Measurements from ENCODE around the gene LRCOL1.
A peak's percentile ranks its signal among the peaks of the same experiment; 100 is the strongest.

The LRCOL1 gene

DNA sequence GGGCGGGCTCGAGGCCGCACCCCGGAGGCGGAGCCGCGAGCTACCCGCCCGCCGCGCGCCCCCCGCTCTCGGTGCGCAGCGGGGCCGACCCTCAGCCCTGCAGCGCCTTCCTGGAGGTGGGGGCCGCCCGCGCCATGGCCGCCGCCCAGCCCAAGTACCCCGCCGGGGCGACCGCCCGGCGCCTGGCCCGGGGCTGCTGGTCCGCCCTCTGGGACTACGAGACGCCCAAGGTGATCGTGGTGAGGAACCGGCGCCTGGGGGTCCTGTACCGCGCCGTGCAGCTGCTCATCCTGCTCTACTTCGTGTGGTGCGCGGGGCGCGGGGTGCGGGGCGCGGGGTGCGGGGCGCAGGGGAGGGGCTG is 8.3 kb upstream of the LRCOL1 start, which contains the start of gene P2RX2:
P2RX2 (plus strand) TSS at position 94 of the 361 bp plus-strand sequence; CDS start at position 135, 41 bp downstream.
- no peak for DNase-seq

DNA sequence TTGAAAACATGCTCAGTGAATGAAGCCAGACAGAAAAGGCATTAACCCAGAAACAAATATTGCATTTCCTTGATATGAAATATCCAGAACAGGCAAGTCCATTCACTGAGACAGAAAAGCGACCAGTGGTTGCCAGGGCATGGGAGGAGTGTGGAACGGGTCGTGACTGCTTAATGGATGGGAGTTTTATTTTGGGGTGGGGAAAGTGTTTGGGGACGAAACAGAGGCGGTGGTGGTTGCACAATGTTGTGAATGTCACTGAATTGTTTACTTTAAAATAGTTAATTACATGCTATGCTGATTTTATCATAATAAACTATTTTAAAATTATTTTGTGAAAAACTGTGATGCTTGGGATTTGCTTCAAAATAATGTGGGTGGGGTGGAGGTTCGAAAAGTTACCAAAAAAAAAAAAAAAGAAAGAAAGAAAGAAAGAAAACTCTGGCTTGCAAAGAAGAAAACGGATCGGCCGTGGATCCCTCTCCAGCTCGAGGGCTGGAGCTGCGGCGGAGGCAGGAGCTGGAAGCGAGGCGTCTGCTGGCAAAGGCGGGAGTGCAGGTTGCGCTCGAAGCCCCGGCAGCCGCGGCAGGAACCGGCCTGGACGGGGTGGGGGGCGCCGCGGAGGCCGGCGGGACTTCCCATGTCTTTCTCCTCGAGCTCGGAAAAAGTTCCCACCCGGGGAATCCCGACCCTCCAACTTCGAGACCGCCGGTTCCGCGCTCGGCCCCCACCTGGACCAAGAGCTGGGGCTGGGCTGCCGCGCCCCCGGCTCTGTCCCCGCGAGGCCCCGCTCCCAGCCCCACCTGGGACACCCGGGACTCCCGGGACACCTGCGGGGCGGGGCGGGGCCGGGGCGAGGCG is 7.7 kb upstream of the LRCOL1 start:
- DNase-seq: no peak

DNA sequence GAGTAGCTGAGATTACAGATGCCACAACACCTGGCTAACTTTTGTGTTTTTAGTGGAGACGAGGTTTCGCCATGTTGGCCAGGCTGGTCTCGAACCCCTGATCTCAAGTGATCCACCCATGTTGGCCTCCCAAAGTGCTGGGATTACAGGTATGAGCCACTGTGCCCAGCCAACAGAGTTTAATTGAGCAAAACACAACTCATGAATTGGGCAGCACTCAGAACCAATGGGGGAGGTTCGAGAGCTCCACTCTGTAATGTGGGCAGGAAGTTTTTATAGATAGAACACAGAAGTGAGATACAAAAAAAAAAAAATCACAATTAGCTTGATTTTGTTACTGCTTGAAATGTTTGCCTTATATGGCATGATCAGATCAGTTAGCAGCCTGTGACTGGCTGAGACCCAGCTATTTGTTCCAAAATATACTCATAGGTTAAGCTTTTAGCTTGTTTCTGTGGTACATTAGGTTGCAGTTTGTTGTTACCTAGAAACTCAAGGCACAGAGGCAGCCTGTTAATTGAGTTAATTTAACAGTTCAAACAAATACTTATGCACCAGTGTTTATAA is 6.8 kb upstream of the LRCOL1 start:
- DNase-seq: no peak

DNA sequence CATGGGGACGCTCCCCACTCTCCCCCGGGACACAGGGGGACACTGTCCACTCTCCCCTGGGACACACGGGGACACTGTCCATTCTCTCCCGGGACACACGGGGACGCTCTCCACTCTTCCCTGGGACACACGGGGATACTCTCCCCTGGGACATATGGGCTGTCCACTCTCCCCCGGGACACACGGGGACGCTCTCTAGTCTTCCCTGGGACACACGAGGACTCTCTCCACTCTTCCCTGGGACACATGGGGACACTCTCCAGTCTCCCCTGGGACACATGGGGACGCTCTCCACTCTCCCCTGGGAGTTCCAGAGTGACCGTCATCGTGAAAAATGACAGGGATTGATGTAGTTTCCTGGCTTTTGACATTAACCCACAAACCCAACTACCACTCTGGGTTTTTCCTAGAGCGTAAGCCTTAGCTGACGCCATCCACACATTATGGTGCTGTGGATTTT is 5.2 kb upstream of the LRCOL1 start:
- no peak for DNase-seq

DNA sequence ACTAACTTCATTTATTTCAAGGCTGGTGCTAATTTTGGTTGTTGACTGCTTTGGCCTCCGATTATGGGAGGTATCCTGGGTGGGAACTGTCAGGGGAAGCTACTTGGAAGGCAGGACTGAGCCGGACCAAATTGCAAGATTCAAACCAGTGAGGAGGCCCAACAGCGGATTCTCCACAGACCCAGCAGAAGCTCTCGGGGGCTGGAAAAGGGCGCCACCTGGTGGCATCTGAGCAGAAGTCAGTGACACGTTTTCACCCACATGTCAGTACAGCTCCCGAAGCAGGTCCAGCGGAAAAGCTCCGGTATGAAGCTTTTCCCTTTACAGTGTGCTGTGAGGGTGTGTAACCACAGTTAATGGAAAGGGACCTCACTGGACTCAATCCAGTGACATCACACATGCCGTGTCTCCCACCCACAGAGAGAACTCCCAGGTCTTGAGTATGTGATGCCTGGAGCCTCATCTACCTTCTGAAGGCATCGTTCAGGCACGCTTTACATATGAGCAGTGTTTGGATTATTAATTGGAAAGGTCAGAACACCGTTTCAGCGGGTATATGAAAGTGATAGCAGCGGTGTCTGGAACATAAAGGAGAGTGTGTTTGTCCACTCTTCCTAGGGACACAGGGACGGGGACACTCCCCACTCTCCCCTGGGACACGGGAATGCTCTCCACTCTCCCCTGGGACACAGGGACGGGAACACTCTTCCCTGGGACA is 4.6 kb upstream of the LRCOL1 start:
- DNase-seq: peak; percentile 19

DNA sequence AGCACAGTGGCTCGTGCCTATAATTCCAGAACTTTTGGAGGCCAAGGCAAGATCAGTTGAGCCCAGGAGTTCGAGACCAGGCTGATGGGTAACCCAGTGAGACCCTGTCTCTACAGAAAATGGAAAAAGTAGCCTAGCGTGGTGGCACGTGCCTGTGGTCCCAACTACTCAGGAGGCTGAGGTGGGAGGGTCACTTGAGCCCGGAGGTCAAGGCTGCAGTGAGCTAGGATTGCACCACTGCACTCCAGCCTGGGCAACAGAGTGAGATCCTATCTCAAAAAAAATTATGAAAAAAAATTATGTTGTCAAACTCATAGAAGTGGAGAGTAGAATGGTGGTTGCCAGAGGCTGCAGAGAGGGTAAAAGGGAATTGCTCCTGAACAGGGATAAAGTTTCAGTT is 3.6 kb upstream of the LRCOL1 start:
- DNase-seq: no peak

DNA sequence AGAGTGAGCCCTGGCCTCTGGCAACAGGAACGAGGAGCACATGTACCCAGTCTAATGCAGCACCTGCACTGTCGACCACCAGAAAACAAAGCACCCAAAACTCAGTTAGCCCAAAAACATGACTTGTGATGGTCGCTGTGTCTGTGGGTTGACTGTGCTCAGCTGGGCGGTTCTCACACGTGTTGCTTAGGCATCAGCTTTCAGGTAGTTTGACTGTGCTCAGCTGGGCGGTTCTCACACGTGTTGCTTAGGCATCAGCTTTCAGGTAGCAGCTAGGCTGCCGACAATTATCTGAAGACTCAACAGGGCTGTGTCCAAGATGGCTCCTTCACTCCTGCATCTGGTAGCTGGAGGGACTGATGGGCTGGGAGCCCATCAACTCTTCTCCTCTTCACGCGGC is 1.2 kb upstream of the LRCOL1 start:
- DNase-seq: no peak

DNA sequence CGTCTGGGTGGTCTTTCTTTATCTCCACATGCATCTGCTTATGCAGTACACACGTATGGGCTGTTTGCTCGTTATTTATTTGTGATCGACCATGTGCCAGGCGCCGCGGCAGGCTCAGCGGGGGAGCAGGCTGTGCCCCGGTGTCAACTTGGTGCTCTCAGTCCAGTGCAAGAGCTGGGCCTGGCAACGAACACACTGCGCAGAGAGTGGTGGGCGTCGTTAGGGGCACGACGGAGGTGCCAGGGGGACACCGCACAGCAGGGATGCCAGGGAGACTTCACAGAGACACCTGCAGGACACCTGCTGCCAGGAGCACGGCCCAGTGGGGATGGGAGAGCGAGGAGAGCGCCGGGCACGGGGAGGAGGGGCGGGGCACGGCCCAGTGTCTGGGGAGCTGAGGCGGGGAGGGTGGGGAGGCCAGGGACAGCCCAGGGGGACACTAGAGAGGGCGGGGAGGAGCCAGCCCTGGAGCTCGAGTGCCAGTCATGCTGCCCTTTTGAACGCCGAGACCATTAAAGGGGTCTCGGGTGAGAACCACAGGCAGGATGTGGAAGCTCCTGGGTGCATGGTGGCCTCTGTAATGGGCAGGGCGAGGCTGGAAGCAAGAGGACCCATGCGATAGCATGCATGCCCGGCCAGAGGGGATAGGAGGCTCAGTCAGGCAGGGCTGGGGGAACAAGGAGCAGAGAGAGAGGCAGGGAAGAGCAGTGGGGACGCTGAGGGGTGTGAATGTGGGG is 652 bp upstream of the LRCOL1 start:
- no peak for DNase-seq

DNA sequence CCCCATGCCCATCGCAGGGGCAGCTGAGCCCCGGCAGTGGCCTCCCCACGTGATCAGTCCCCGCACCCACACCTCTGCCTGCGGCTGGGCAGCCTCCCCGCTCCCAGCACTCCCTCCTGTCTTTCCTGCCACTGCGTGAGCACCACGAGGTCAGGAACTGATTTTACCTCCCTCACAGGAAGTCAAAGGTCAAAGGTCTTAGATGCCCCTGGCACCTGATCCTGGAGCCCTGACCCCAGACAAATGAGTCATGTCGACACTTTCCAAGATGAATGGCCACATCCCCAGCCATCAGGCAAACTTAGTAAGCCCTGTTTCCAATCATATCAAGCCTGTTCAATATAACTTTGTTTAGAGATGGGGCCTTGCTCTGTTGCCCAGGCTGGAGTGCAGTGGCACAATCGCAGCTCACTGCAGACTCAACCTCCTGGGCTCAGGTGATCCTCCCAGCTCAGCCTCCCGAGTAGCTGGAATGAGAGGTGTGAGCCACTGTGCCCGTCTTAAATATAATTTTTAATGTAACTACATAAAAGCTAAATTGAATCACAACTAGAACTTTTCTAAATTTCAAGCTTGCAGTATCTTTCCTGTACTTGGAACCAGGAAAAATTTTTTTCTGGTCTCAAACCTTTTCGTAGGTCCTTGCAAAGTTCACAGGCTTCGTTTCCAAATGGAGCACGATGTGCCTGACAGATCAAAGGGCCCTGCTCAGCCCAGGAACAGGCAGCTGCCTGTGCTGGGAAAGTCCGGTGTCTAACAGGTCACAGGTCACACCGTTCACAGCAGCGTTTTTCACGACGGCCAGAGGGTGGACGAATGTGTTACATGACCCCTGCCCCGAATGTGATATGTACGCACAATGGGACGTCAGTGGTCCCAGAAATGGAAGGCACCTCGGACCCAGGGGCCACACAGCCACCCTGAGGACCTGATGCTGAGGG is 1.9 kb downstream of the LRCOL1 start:
- DNase-seq: no peak

DNA sequence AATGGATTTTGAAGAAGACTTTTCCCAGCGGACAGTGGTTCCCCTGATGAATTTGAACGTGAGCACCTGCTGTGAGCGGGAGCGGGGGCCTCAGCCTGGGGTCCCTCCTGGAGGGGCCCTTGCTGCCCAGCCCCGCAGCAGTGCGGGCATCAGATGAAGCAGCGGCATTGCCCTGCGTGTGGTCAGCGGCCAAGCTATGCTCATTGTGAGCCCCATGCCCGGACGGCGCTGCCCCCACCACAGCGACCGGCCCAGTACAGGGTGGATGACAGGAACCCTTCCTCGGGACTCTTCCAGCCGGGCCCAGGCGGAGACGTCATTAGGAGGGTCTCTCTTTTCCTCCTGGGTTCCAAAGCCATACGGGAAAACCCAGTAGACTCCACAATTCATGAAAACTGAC is 3.5 kb downstream of the LRCOL1 start:
- DNase-seq: no peak

DNA sequence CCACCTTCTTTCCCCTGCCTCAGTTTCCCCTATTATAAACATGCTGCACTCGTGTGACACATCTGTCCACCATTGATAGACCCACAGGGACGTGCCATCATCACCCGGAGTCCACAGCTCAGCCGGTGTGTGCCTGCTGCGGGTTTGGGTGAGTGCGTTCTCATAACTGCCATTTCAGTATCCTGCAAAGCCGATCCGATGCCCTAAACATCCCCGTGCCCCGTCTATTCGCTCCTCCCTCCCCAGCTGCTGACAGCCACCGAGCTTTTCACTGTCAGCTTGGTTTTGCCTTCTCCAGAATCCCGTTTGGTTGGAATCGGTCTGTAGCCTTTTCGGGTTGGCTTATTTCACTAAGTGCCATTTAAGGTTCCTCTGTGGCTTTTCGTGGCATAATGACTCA is 3.9 kb downstream of the LRCOL1 start:
- DNase-seq: no peak

DNA sequence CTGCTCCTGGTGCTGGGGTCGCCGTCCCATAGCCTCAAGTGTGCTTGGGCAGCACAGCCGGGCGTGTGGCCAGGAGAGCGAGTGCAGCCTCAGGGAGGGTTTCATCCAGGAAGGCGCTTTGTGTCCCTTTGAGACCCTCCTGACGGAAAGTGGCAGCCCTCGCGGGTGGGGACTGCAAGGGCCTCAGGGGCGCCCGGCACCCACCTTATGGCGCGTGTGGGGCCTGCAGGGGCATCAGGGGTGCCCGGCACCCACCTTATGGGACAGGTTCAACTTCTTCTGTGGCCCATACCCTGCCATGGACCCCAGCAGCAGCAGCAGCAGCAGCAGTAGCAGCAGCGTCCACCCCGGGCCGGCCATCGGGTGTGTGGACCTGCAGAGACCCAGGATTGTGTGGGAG is 4.5 kb downstream of the LRCOL1 start:
- no peak for DNase-seq

DNA sequence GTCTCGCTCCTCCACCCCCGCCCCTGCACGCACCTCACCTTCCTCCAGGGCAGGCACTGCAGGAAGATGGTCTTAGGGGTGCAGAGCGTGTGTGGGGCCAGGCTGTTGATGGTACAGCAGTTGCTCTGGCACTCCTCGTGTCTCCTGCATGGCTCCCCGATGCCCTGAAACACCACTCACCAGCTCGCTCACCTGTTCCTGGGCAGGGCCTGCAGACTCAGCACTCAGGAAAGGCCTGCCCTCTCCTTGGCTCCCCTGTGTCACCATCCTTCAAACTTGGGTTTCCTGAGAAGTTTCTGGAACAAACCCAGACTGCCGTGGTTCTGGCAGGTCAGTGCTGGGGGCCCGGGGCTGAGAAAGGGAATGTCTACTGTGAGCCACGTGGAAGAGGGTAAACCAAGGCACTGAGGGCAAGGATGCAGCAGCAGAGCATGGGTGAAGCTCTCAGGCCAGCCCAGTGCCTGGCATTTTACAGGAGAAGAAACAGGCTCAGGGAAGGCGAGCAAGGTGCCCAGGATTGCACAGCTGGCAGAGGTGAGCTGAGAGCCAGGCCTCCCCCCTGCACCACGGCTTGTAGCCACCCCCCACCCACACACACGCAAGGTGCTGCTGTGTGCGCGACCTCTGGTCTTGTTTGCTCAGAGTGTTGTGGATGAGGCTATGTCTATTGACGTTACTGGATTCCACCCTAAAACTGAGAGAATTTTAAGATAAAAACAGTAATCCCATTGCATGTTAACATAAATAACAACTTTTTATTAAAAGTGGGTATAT is 5.5 kb downstream of the LRCOL1 start:
- DNase-seq: no peak

DNA sequence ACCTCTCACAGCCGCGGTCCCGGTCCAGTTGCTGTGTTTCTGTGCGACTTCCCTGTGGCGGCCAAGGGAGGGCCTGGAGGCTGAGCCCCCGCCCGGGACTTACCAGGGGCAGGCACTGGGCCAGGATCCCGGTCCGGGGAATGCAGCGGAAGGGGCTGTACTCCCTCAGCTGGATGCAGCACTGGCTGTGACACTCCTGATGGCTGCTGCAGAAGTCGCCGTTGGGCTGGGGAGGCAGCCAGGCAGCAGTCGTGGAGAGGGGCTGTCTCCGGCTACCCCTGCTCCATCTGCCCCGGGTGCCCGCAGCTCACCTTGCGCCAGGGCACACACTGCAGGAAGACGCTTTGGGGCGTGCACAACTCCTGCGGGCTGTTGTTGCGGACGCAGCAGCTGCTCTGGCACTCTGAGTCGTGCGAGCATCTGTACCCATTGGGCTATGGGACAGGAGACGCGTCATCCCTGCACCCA is 6.2 kb downstream of the LRCOL1 start:
- DNase-seq: no peak

DNA sequence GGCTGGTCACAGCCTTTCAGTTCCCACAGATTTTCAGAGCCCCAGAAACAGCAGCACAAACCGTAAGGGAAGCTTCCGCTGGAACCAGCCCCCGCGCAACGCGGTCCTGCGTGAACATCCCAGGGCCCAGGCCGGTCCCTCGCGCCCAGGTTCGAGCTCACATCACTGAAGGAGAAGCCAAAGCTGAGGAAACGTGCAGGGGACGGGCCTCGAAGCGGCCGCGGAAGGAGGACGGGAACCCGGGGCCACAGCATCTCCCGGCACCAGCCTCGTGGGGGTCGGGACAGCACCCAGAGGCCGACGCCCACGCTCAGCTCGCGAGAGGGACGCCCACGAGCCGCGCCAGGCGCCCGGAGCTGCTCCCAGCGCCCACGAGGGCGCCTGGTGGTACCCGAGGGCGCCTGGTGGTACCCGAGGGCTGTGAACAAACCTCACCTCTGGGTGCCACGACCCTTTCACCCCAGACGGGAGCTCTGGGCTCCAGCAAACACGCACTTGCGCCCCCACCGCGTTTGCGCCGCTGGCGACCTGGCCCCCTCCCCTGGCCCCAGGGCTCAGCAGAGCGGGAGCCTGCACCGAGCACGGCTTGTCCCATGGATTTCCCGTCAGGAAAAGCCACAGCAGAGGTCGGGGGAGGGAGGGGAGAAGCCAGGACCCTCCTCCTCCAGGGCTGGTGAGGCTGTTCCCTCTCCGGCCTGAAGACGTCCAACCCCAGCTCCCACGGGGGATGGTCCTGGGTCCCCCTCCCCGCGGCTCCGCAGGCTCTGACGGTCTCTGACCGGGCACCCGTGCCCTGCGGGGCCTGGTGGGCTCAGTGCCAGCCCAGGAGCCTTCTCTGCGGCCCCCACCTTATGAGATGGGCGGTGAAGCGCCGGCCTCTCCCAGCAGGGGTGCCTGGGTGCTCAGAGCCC is 6.9 kb downstream of the LRCOL1 start:
- DNase-seq: no peak

DNA sequence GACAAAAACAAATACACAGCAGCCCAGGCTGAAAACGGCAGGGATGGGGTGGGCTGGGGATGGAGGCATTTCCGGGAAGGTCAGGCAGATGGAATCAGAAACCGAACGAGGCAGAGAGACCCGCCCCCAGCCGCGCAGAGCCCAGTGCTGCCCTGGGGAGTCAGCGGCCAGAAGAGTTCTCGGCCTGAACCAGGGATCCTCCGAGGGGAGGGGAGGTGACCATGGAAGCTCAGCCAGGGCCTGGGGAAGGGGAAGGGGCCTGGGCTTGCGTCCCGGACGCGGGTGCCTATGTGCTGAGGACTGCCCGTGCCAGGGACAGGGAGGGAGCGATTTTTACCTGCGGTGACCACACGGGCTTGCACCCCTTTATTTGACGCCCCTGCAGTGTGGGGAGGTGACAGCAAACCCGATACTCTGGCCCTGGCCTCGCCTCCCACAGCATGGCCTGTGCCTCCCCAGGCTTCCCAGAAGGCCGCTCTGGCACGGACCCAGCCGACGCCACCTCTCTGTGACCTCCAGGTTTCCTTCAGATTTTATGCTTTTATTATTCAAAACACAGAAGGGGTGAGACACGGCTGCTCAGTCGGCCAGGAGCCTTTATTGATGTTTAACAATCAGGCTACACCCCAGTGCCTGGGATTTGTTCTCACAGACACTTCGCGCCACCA is 7.7 kb downstream of the LRCOL1 start:
- DNase-seq: no peak

DNA sequence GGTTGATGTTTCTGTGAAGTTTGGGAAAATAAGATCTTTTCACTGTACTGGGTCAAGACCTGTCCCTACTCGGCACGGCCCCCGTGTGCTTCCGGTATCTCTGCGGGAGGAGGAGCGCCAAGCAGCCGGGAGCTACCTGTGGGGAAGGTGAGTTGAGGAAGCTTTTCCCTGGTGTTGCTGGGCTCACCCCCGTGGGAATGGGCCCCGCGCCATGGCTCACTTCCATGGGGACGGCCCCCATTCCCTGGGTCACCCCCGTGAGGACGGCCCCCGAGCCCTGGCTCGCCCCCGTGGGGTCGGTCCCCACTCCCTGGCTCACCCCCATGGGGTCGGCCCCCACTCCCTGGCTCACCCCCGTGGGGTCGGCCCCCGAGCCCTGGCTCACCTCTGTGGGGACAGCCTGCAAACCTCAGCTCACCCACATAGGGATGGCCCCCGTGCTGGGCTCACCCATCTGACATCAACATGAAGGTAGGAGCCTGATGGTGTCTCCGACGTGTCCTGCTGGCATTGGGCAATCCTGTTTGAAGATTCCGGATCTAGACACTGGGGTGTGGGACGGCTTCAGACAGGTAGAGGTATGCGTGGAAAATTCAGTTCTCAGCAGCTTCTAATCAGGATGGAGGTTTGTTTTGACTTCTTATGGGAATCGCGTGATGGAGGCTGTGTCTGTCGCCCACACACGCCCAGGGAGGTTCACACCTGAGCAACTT is 9.1 kb downstream of the LRCOL1 start:
- no peak for DNase-seq

Data from GF-D8 (cell line).